HCEC 1CT (cell line): ENCODE data around the gene PAM16.

ENCODE experiments used
- DNase-seq: peaks from one replicate; pipeline ENCODE4 v3.0.0-alpha.2; 2017

The PAM16 gene

DNA sequence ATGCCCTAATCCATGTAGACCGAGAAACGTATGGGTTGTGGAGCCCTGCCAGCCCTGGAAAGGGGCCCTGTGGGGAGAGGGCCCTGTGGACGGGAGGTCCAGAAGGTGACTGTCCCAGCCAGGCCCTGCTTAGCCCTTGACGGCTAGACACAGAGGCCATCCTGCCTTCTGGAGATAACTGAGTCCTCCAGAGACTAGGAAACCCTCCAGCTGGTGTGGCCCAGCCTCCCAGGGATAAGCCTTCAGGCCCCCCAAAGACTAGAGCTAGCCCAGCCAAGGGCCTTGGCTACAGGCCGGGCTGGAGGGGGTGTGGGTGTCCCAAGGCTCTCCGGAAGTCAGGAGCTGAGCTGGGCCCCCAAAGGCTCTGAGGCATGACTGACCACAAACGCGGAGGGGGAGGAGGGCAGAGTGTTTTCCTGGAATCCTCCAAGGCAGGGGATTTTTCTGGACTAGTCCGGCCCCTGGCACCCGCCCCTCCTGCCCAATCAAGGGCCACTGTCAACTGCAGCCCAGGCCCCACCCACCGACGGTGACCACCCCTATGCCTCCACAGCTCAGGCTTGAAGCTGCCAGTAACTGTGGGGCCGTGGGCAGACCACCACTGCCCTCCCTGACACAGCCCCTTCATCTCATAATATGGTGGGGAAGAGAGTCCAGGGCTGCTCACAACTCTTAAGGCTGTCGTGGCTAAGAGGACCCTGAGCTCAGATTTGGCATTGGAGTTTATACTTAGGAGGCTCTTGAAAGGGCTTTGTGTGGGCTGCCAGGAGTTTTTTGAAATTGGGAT is 19.6 kb upstream of the PAM16 start:
- DNase-seq, result peak; percentile 73

DNA sequence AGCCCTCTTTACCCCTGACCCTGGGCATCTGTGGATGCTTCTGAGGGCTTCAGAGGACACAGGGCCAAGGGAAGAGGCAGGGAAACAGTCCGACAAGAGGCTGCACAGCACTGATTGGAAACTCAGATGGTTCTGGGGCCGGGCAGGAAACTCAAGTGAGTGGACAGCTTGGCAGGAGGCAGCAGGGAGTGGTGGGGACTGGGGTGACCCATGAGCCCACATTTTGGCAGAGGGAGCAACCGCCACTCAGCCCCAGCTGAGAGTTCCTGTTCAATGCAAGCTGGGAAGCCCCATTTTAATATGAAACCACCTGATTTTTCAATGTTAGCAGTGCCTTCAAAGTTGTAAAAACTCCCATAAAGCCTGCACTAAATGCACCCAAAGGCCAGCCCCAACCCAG is 19.0 kb upstream of the PAM16 start:
- DNase-seq, result no peak

DNA sequence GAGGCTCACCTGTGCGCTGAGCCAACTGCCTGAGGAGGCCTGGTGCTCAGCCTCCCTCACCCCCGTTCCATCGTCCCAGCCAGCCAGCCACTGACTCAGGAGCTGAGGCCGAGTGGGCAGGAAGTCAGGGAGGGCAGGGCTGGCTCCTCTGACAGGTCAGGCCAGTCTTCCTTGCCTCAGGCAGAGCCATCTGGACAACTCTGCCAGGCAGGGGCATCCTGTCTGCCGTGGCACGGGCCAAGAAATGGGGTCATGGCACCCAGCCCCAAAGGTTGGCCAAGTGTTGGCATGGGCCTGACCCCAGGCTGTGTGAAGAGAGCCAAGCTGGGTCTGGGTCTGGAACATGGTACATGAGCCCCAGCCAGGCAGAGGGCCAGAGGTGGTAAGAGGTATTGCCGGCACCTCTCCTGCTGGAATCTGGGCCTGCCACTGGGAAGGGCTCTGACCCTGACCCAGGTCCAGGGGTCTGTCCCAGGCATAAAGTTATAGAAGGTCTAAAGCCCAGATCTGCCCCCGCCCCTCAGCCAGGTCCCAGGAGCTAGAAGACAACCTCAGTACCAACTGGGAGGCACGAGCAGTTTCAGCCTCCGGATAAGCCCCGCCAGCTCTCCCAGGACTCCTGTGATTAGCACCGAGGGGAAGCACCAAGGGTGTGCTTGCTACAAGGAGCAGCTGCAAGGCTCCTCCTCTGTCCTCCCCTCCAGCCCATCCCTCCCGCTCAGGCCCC is 18.0 kb upstream of the PAM16 start:
- peak; percentile 54 for DNase-seq

DNA sequence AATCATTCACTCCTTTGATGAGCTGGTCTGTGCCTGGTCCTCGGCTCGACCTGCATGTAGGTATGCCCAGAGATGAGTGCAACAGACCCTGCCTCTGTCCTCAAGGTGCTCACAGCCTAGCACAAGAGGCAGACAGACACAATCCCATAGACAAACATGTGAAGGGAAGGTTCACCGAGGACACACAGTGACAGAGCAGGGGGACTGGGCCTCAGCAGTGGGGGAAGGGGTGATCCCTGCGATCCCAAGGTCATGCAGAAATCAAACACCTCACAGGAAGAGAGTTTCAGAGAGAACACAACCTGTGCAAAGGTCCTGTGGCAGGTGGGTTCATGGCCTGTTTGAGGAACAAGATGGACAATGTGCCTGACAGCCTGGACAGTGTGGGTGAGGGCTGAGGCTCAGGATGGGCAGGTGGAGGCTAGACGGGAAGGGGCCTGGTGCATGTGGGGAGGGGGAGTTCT is 16.3 kb upstream of the PAM16 start:
- no peak for DNase-seq

DNA sequence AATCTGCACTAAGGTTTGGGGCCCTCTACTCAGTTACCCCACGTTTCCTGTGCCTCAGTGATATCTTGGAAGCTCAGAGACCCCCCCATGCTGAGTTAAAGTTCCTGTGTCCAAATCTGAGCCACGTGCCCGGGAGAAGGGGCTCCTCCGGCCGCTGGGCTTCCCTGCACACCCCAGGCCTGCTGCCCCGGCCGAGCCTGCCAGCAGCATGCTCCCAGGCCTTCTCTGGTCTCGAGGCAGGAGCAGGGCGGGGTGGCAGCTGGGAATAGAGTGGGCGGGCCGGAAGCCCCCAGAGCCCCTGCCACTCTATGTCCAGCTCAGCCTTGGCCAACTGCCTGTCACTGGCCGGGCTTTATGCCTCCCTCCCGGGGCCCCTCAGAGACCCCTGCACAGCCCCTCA is 14.9 kb upstream of the PAM16 start:
- DNase-seq, result no peak

DNA sequence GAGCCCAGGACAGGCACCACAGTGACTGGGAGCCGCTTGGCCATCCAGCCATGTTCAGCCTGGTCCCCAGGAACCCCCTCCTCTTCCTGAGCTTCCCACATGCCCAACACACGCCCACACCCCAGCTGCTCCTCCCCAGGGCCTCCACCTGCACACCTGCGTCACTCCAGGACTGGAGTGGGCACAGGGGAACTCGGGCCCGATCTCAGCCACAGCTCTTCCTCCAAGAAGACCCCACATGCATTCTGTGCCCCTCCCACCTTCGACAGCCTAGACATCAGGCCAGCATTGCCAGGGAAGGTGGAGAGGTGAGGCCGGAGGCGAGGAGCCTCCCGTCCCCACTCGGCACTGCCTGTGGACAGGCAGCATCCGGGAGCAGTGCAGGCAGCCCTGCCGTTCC is 14.5 kb upstream of the PAM16 start:
- DNase-seq, result no peak

DNA sequence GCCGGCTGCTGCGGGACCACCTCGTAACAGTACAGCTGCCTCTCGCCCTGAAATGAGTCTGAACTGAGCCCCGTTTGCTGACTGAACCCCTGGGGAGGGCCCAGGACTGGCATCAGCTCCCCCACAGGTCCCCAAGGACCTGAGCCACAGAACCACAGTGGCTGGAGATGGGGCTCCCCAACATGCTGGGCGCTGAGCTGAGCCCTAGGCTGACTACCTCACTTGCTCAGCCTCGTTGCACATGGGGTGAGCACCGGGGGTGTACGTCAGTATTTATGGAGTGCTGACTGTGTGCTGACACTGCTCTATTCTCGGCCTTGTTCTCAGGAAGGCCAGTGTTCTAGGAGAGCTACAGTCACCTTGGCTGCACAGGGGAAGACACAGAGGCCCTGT is 13.9 kb upstream of the PAM16 start:
- DNase-seq, result no peak

DNA sequence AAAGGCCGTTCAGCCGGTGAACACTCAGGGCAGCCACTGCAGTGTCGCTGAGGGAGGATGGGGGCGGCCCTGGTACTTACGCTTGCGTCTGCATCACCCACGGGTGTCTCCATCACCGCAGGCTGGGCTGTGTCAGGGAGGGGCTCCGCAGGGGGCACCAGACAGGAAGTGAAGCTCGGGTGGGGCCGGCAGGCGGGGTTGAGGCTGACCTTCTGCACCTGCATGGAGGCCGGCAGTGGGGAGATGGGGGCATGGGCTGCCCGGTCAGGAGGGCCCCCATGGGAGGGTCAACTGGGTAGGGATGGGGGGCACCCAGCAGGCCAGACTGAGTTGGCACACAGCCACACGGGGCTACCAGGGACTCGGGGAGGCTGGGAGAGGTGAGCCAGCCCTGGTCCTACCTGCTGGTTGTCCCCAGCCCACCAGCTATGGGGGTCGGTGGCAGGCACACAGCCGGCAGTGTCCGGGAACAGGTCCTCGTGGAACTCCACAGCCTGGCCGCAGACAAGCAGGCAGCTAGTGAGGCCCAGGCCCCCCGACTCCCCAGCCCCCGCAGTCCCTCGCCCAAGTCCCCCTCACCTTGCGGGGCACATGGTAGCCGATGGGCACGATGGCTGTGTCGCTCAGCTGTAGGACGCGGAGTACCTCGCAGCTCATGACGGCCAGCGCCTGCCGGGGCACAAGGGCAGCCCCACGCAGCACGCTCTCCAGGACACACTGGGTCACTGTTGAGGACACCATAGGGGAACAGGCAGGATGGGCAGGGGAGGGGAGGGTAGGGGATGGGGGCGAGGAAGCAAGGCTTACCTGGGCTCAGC is 13.3 kb upstream of the PAM16 start:
- DNase-seq, result no peak

DNA sequence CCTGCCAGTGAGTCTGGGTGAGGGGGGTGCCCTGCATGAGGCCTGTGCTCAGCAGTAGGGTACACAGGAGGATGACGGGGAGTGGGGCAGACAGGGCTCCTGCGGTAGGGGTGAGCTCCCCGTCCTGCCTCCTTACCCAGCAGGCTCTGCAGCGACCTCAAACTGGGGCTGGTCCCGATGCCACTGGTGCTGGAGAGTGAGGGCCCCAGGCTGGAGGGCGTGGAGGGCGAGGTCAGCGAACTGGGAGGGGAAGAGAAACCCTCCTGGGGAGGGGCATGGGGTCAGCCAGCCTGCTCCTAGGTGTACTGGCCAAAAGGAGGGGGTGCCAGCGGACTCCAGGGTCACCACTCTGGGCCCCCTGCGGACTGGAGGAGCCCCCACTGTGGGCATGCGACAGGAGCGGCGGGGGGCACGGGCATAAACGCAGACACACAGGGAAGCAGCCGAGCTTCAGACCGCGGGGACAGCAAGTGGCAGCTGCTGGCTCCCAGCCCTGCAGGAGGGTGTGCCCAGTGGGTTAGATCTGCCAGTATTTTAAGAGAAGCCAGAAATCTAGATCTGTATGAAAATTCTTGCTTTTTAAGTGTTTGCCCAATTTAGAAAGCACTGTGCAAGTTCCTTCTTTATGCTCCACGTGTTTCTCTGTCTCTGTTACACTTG is 11.5 kb upstream of the PAM16 start:
- no peak for DNase-seq

DNA sequence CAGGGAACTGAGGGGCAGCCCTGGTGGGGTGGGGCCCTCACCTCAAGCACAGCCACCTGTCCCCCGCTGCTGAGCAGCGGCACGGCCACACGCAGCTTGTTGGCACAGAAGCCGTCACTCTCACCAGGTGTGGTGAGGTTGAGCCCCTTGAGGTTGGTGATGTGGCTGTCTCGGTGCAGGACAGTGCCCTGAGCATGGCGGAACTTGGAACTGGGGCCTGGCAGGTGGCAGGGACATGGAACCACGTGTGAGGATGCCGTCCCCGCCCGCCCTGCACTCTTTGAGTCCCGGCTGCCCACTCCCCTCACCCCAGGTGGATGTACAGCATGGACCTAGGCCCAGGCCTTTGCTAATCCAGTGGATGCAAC is 10.8 kb upstream of the PAM16 start:
- no peak for DNase-seq

DNA sequence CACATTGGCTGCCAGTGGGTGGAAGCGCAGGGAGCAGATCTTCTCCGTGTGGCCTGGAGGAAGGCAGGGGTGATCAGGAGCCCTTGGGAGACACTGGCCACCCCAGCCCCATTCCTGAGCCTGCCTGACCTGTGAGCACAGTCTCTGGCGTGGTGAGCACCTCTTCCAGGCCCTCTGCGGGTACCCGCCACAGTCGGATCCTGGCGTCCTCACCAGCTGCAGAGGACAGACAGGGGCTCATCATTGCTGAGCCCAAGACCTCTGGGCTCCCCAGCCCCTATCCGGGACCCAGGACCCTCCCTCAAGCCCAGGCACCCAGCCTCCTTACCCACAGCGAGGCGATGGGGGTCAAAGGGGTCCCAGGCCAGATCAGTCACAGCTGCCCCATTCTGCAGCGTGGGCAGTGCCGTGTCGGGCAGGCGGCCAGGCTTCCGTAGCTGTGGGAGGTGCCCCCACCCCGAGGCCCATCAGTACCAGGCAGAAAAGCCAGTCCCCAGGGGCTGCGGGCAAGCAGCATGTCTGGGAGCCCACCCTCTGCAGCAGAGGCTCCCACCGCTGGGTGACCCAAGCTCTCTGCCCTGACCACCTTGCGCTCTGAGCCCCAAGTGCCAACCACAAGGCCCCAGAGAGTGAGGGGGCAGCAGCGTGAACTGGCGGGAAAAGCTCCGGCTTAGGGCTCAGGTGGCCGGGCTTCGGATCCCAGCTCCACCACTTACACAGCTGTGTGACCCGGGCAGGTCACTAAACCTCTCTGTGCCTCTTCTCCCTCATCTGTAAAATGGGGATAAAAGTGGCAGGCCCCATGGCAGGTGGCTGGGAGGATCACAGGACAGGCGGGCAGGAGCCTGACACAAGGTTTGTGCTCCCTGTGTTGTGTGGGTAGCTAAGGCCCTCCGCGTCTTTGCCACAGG is 10.2 kb upstream of the PAM16 start:
- no peak for DNase-seq

DNA sequence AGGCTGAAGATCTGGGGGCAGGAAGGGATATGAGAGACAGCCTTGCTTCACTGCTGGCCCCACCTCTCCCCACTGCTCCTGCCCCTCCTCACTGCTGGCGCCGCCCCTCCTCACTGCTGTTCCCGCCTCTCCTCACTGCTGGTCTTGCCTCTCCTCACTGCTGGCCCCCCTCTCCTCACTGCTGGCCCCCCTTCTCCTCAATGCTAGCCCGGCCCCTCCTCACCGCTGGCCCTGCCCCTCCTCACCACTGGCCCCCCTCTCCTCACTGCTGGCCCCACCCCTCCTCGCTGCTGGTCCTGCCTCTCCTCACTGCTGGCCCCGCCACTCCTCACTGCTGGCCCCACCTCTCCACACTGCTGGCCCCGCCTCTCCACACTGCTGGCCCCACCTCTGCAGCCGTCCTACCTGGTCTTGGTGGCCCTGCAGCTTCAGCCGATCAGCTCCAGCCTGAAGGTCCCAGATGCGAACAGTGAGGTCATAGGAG is 9.5 kb upstream of the PAM16 start:
- DNase-seq, result no peak

DNA sequence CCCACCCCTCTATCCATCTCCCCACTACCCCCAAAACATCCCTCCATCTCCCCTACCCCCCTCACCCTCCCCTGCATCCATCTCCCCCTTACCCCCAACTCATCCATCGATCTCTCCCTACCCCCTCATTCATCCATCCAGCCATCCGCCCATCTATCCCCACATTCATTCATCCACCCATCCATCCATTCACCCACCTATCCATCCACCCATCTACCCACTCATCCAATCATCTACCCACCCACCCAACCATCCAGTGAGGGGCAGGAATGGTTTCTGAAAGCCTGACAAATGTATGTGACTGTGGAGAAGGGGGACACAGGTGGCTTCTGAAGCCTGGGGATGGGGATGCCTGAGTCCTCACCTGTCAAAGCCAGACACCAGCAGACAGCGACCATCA is 8.8 kb upstream of the PAM16 start:
- no peak for DNase-seq

DNA sequence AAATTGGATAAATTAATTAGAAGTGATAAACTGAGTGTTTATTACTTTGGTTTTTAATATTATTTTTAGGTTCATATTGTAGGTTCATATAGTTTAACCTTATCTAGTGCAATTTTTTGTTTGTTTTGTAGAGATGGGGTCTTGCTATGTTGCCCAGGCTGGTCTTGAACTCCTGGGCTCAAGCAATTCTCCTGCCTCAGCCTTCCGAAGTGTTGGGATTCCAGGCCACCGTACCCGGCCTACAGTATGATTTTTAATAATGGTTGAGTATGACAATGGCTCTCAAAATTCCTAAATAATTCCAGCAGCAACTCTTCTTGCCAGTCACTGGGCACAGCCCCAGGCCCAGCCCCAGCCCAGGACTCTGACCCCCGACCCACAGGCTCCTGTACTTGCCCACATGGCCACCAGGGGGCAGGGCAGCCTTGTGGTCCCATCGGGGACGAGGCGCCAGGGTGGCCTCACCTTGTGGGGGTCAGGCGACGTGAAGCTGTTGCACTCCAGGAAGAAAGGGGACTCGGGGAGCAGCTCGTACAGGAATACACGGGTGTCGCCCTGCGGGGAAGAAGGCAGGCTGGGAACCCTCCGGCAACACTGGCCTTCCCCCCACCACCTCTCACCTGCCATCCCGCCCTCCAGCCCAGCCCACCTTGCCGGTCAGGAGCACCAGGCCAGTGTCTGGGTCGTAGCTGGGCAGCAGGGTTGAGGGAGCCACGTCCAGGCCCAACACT is 7.9 kb upstream of the PAM16 start:
- DNase-seq, result peak; percentile 30

DNA sequence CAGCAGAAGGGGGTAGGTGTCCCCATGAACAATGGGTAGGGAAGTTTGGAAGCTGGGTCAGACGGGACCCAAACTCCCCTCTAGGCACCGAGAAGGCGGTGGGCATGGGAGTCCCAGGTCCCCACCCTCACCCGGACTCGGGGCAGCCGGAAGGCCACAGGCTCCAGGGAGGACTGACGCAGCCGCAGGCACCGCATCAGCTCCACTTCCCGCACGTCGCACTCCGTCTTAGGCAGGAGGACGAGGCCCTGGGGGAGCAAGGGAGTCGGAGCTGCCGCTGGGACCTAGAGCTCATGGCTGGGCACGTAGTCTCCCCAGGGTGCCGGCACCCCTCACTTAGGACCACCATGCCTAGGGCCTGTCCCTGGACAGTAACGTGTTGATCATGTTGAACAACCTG is 7.1 kb upstream of the PAM16 start:
- no peak for DNase-seq

DNA sequence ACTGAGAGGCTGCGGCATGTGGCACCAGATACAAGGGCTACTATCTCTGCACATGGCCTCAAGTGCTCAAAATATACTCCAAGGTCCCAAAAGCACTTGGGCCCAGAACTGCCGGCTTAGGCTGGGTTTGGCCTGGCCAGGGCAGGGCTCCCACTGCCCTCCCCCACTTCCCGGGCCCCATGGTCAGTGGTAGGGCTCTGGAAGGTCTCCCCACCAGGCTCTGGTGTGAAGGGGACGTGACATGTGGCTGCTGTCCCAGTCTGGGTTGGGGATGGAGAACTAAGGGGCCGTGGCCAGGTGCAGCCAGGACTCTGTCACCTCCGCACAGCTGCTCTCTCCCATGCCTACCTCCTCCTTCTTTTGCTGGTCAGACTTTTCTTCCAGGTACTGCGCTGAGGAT is 5.7 kb upstream of the PAM16 start:
- DNase-seq, result no peak

DNA sequence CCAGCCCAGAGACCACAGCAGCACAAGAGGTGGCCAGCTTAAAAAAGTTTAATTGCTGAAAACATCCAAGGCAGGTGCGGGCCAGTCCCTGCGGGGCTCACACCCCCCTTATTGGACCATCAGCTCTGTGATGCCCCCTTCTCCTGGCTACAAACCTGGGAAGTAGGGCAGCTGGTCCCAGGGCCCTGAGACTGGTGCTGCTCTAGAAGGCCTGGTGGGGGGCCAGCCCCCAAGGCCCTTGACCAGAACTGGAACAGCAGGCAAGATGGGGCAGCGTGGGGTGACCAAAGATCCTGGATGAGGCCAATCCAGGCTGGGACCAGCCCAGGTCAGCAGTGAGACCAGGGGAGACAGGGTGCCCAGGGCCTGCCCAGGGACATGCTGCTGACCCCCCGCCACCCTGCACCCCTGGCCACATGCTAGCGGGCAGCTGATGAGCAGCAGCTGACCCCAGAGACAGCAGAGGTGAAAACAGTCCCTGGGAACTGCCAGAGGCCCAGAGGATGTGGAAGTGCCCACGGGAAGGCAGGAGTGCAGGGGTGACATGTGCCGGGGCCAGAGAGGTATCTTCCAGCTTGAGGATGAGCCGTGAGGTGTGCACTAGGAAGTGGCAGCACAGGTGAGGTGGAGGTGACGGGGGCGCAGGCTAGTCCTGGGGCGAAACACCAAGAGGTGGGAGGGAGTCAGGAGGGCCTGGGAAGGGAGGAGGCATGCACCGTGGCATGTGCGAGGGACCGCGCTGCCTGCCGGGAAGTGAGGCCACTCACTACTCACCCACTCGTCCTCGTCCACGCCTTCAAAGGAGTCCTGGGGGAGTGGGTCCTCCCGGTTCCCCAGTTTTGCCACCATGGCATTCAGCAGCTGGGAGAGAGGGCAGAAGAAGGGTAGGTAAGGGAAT is 3.6 kb upstream of the PAM16 start:
- no peak for DNase-seq

DNA sequence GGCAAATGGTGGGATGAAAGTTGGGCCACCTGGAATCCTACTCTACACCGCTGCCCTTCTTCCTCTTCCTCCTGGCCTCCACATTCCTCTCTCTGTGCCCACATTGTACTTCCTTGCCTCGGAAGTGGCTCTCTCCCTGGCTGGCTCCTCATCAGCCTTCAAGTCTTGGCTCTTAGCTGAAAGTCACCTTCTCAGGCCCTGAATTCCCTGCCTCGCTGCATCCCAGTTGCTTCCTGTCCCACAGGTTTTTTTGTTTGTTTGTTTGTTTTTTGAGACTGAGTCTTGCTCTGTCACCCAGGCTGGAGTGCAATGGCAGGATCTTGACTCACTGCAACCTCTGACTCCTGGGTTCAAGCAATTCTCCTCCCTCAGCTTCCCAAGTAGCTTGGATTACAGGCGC is 2.6 kb upstream of the PAM16 start:
- DNase-seq, result no peak

DNA sequence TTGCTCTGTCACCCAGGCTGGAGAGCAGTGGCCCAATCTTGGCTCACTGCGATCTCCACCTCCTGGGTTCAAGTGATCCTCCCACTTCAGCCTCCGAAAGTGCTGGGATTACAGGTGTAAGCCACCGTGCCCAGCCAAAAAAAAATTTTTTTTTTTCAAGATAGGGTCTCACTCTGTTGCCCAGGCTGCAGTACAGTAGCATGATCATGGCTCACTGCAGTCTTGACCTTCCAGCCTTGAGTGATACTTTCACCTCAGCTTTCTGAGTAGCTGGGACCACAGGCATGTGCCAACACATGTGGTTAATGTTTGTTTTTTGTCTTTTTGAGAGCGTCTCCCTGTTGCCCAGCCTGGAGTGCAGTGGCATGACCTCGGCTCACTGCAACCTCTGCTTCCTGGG is 1.7 kb upstream of the PAM16 start:
- DNase-seq, result no peak

DNA sequence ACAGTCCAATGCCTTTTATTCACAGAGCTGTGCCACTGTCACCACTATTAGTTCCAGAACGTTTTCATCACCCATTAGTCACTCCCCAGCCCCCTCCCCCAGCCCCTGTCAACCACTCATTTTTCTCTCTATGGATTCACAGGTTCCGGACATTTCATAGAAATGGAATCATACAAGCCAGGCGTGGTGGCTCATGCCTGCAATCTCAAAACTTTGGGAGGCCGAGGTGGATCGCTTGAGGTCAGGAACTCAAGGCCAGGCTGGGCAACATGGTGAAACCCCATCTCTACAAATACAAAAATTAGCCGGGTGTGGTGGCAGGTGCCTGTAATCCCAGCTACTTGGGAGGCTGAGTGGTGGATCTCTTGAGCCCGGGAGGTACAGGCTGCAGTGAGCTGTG is 759 bp upstream of the PAM16 start:
- peak; percentile 74 for DNase-seq
